ENCODE data around the gene CNTNAP1. TPM values are rescaled to one million over a fixed set of nuclear protein-coding genes. Genes with fewer than 3 reads are reported as not detected.

The CNTNAP1 gene
- total and polyA plus RNA-seq, 9 of the 15 experiments (the other 6 are each of a cell fraction or from before 2014, with no cell fraction given), result 0.10 to 1.8 (median 0.62) TPM

DNA sequence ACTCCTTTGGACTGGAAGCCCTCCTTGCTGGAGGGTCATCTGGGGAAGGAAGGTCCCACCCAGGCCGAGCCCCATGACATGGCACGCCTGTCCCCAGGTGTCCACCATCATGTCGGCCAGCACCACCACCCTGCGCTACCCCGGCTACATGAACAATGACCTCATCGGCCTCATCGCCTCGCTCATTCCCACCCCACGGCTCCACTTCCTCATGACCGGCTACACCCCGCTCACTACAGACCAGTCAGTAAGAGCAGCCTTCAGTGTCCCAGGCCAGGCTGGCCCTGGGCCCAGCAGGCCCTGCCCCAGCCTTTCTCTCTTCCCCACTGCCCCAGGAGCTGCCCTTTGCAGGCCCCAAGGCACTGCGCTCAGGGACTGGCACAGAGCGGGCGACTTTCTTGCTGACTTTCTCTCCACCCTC, 16.7 kb upstream of the CNTNAP1 start:
- no peak for FAIRE-seq
- WGBS (ENCODE audit: insufficient coverage, low coverage, missing lambda C conversion rate), result 74% methylated on average over 13 of the region's 14 CpGs
- TF ChIP-seq PYGO2 (tag; IDR thresholded peaks at IDR 0.05), result no peak
- TF ChIP-seq HNRNPUL1 (IDR thresholded peaks at IDR 0.05; ENCODE audit: low read length), result no peak
- no peak for TF ChIP-seq ZNF24 (IDR thresholded peaks at IDR 0.05)
- TF ChIP-seq POLR2G (IDR thresholded peaks at IDR 0.05; ENCODE audit: low read depth, low read length), result peak; percentile 40
- TF ChIP-seq ZNF224 (CRISPR knock-in tag; IDR thresholded peaks at IDR 0.05), result no peak
- TF ChIP-seq RBFOX2 (IDR thresholded peaks at IDR 0.05; ENCODE audit: low read depth, low read length), result peak; percentile 31
- no peak for TF ChIP-seq SREBF1 (IDR thresholded peaks at IDR 0.05; ENCODE audit: borderline replicate concordance, low read depth, low read length)
- TF ChIP-seq, protein P1, sequence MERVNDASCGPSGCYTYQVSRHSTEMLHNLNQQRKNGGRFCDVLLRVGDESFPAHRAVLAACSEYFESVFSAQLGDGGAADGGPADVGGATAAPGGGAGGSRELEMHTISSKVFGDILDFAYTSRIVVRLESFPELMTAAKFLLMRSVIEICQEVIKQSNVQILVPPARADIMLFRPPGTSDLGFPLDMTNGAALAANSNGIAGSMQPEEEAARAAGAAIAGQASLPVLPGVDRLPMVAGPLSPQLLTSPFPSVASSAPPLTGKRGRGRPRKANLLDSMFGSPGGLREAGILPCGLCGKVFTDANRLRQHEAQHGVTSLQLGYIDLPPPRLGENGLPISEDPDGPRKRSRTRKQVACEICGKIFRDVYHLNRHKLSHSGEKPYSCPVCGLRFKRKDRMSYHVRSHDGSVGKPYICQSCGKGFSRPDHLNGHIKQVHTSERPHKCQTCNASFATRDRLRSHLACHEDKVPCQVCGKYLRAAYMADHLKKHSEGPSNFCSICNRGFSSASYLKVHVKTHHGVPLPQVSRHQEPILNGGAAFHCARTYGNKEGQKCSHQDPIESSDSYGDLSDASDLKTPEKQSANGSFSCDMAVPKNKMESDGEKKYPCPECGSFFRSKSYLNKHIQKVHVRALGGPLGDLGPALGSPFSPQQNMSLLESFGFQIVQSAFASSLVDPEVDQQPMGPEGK (CRISPR knock-in tag; IDR thresholded peaks at IDR 0.05; ENCODE audit: borderline replicate concordance), result no peak
- no peak for TF ChIP-seq XRCC4 (IDR thresholded peaks at IDR 0.05; ENCODE audit: extremely low read depth, insufficient read depth, insufficient read length)
- no TSS peak for BruUV-seq (replicated peaks)
- peaks cover 7 to 21% of the 10 kb centered on the region in 2 experiments; a peak in 4 of 5 replicates for H3K4me1 ChIP-seq (replicated peaks in 1 of 2; ENCODE audit: control insufficient read depth in 2 of 2, insufficient read depth in 2 of 2, low read length in 2 of 2)
- peaks cover 27% of the 10 kb centered on the region; the same call in 2 of the 3 replicates for H3K36me3 ChIP-seq (ENCODE audit: control insufficient read depth, insufficient read depth, low read length)
- no peaks in the 10 kb centered on the region for H3K9me1 ChIP-seq (ENCODE audit: control insufficient read depth, insufficient read depth, low read length)
- no peaks in the 10 kb centered on the region for H3K27me3 ChIP-seq (ENCODE audit: control insufficient read depth in 2 of 2, insufficient read depth in 2 of 2, low read length in 2 of 2)
- no peaks in the 10 kb centered on the region for H4K20me1 ChIP-seq (replicated peaks; ENCODE audit: control insufficient read depth, insufficient read depth, low read length)
- intact Hi-C loops (cut with micrococcal nuclease), result no loop called here
- ChIA-PET CTCF (ENCODE audit: low intra/inter-chr PET ratio) (no interaction called here), POLR2A (interaction anchor here (0.6 to 1.0 kb wide), 2 partner anchors 20 to 57 kb away, joined by 3 read pairs; no protein-coding TSS in a partner anchor)
- H3K9ac ChIP-seq (ENCODE audit: insufficient read depth in 1 of 2, low read depth in 2 of 2, low read length in 2 of 2), result no peak overlapping the region; a peak in 1 of 4 replicates
- H3K4me2 ChIP-seq (ENCODE audit: insufficient read depth, low read length), result no peak overlapping the region
- in situ Hi-C loops (cut with MboI), result no loop called here
- no peak overlapping the region for H3K4me3 ChIP-seq
- DNase-seq (ENCODE audit: extremely low read depth in 1 of 4, low spot score in 3 of 4), result no peak
- H3K27ac ChIP-seq (ENCODE audit: extremely low read depth, low read depth, low read length), result no peak overlapping the region
- no peaks in the 10 kb centered on the region for H3K9me3 ChIP-seq (replicated peaks; ENCODE audit: control insufficient read depth, insufficient read depth, low read depth, low read length)
- no peaks in the 10 kb centered on the region for H3K79me2 ChIP-seq (ENCODE audit: control insufficient read depth, insufficient read depth, low read length)
- H2AFZ ChIP-seq (ENCODE audit: low read depth, low read length), result no peak overlapping the region
- no peak; the same call in 2 of the 3 replicates for ATAC-seq

Data from K562 (cell line).